ENCODE results near the gene PLA2G4E. TPM values are rescaled to one million over a fixed set of nuclear protein-coding genes. Genes with fewer than 3 reads are reported as not detected.
A peak's percentile ranks its signal among the peaks of the same experiment; 100 is the strongest.

The PLA2G4E gene
- total RNA-seq, 2 donors from 2014 or later: not detected

- H3K9me3 Mint-ChIP-seq: no peaks in the 10 kb centered on the region
- Histone ChIP-seq H3K9me3 (ENCODE audit: control insufficient read depth, low read length) (no peaks in the 10 kb centered on the region), H3K4me3 (ENCODE audit: low read length) (no peak overlapping the region), H3K27me3 (ENCODE audit: control insufficient read depth, insufficient read depth, low read length, poor library complexity, severe bottlenecking) (no peaks in the 10 kb centered on the region), H3K27ac (ENCODE audit: low read depth, low read length) (no peak overlapping the region), H3K9ac (ENCODE audit: extremely low read depth, low read length, poor library complexity, severe bottlenecking) (no peak overlapping the region), H3K36me3 (ENCODE audit: control insufficient read depth, insufficient read depth, low read length) (no peaks in the 10 kb centered on the region), H3K4me1 (ENCODE audit: control insufficient read depth, insufficient read depth, low read length) (peaks cover 6% of the 10 kb centered on the region)
- no peak for TF ChIP-seq CTCF (conservative IDR thresholded peaks at IDR 0.05)
- H3K36me3 Mint-ChIP-seq (ENCODE audit: low read depth): no peaks in the 10 kb centered on the region
- H3K27me3 Mint-ChIP-seq (ENCODE audit: insufficient read depth): no peaks in the 10 kb centered on the region
- H3K4me3 Mint-ChIP-seq: no peak overlapping the region
- H3K27ac Mint-ChIP-seq: no peak overlapping the region
- peaks cover 6% of the 10 kb centered on the region for H3K4me1 Mint-ChIP-seq
- DNase-seq: peak; percentile 60
- 67 to 75% methylated on average over 3 to 6 of the region's 7 CpGs for WGBS, 2 experiments (ENCODE audit: insufficient coverage in 1 of 2, insufficient read length in 1 of 2)
Measured at GRCh38 chr15:41990243-41990605, 30.6 kb downstream of the PLA2G4E start.

- Histone ChIP-seq H3K9me3 (ENCODE audit: control insufficient read depth, low read length) (no peaks in the 10 kb centered on the region), H3K4me3 (ENCODE audit: low read length) (no peak overlapping the region), H3K27me3 (ENCODE audit: control insufficient read depth, insufficient read depth, low read length, poor library complexity, severe bottlenecking) (no peaks in the 10 kb centered on the region), H3K4me1 (ENCODE audit: control insufficient read depth, insufficient read depth, low read length) (peaks cover under 1% of the 10 kb centered on the region), H3K36me3 (ENCODE audit: control insufficient read depth, insufficient read depth, low read length) (no peaks in the 10 kb centered on the region), H3K9ac (ENCODE audit: extremely low read depth, low read length, poor library complexity, severe bottlenecking) (no peak overlapping the region), H3K27ac (ENCODE audit: low read depth, low read length) (no peak overlapping the region)
- Mint-ChIP-seq H3K27ac (no peak overlapping the region), H3K4me1 (peaks cover 3% of the 10 kb centered on the region), H3K27me3 (ENCODE audit: insufficient read depth) (no peaks in the 10 kb centered on the region), H3K9me3 (no peaks in the 10 kb centered on the region), H3K36me3 (ENCODE audit: low read depth) (no peaks in the 10 kb centered on the region), H3K4me3 (no peak overlapping the region)
- peak; percentile 99 for TF ChIP-seq CTCF (conservative IDR thresholded peaks at IDR 0.05)
- DNase-seq: peak; percentile 99
- 33 to 38% methylated on average over 7 to 9 of the region's 9 CpGs for WGBS, 2 experiments (ENCODE audit: insufficient coverage in 1 of 2, insufficient read length in 1 of 2)
Measured at GRCh38 chr15:41989573-41990242, 31.1 kb downstream of the PLA2G4E start.

- Mint-ChIP-seq H3K4me1 (peaks cover 2% of the 10 kb centered on the region), H3K27ac (no peak overlapping the region), H3K9me3 (no peaks in the 10 kb centered on the region), H3K4me3 (no peak overlapping the region), H3K36me3 (ENCODE audit: low read depth) (no peaks in the 10 kb centered on the region), H3K27me3 (ENCODE audit: insufficient read depth) (no peaks in the 10 kb centered on the region)
- H3K27me3 ChIP-seq (ENCODE audit: control insufficient read depth, insufficient read depth, low read length, poor library complexity, severe bottlenecking): no peaks in the 10 kb centered on the region
- no peak overlapping the region for H3K9ac ChIP-seq (ENCODE audit: extremely low read depth, low read length, poor library complexity, severe bottlenecking)
- TF ChIP-seq CTCF (conservative IDR thresholded peaks at IDR 0.05): no peak
- H3K9me3 ChIP-seq (ENCODE audit: control insufficient read depth, low read length): no peaks in the 10 kb centered on the region
- DNase-seq: no peak
- H3K36me3 ChIP-seq (ENCODE audit: control insufficient read depth, insufficient read depth, low read length): no peaks in the 10 kb centered on the region
- H3K4me1 ChIP-seq (ENCODE audit: control insufficient read depth, insufficient read depth, low read length): no peaks in the 10 kb centered on the region
- no peak overlapping the region for H3K27ac ChIP-seq (ENCODE audit: low read depth, low read length)
- 59 to 75% methylated on average over 14 to 21 of the region's 21 CpGs for WGBS, 2 experiments (ENCODE audit: insufficient coverage in 1 of 2, insufficient read length in 1 of 2)
- H3K4me3 ChIP-seq (ENCODE audit: low read length): no peak overlapping the region
Measured at GRCh38 chr15:41988896-41989572, 31.8 kb downstream of the PLA2G4E start.
